Measurements from ENCODE around the gene WNT1. TPM values are rescaled to one million over a fixed set of nuclear protein-coding genes. Genes with fewer than 3 reads are reported as not detected.

Gene WNT1
- total RNA-seq, 1 experiment from 2014 or later = not detected

- H2BK120ac ChIP-seq (ENCODE audit: low read depth, low read length, poor library complexity, severe bottlenecking) = no peak overlapping the region
- H2AFZ ChIP-seq (ENCODE audit: low read length) = no peak overlapping the region
- no peak overlapping the region for H3K14ac ChIP-seq (ENCODE audit: insufficient read depth, low read length)
- H2AK5ac ChIP-seq (ENCODE audit: insufficient read length, low read length) = no peak overlapping the region
- no peaks in the 10 kb centered on the region for H4K20me1 ChIP-seq (ENCODE audit: control insufficient read depth, insufficient read depth, insufficient read length)
- TF ChIP-seq CTCF (conservative IDR thresholded peaks at IDR 0.05) = peak; percentile 83
- Mint-ChIP-seq H3K27me3 (ENCODE audit: low read depth) (peaks cover 86% of the 10 kb centered on the region), H3K9me3 (0 out of 5 replicates have a peak, but pooled peaks cover 0 to 4% of the 10 kb centered on the region in 2 experiments), H3K27ac (no peak overlapping the region), H3K36me3 (ENCODE audit: insufficient read depth in 1 of 3, low read depth in 3 of 3) (peaks cover 2 to 3% (median 2%) of the 10 kb centered on the region in 3 experiments; a peak in 4 of 7 replicates), H3K4me3 (peak overlapping the region; percentile 51 to 77), H3K4me1 (peaks cover 13 to 36% of the 10 kb centered on the region in 2 experiments)
- no peaks in the 10 kb centered on the region for H3K79me2 ChIP-seq (ENCODE audit: insufficient read depth, low read length)
- no peak overlapping the region for H4K8ac ChIP-seq (replicated peaks; ENCODE audit: insufficient read length, low read depth, low read length)
- no peak overlapping the region for H3K56ac ChIP-seq (ENCODE audit: insufficient read length, low read depth, low read length)
- H2BK12ac ChIP-seq (ENCODE audit: insufficient read length, low read depth, low read length) = no peak overlapping the region
- no peak overlapping the region for H4K5ac ChIP-seq (ENCODE audit: insufficient read length, low read depth, low read length)
- H3K27ac ChIP-seq (ENCODE audit: insufficient read length, low read depth, low read length) = no peak overlapping the region
- no peak overlapping the region for H4K91ac ChIP-seq (ENCODE audit: insufficient read length, low read depth, low read length)
- H3T11ph ChIP-seq (ENCODE audit: low read length) = no peak overlapping the region
- no CpG with 5 or more reads among the region's 71 CpGs for WGBS (ENCODE audit: extremely low coverage, insufficient read length, low lambda C conversion rate)
- no peaks in the 10 kb centered on the region for H3K4me1 ChIP-seq (ENCODE audit: insufficient read depth, low read length)
- no peak overlapping the region for H2BK15ac ChIP-seq (ENCODE audit: low read depth, low read length)
- no peak overlapping the region for H2BK20ac ChIP-seq (ENCODE audit: low read depth, low read length, poor library complexity, severe bottlenecking)
- H3K27me3 ChIP-seq (ENCODE audit: insufficient read depth, low read length) = peaks cover 46% of the 10 kb centered on the region; the same call in 1 of the 2 replicates
- H3K4ac ChIP-seq (ENCODE audit: low read depth, low read length) = no peak overlapping the region
- H3K9ac ChIP-seq (ENCODE audit: extremely low read depth, insufficient read length, low read length) = no peak overlapping the region
- no peak overlapping the region for H3K23ac ChIP-seq (ENCODE audit: insufficient read length, low read depth, low read length)
- DNase-seq = peak; percentile 89
- H3K4me2 ChIP-seq (ENCODE audit: insufficient read depth, insufficient read length, low read length) = peak overlapping the region; percentile 53
- H3K9me3 ChIP-seq (ENCODE audit: control insufficient read depth, low read depth, low read length) = no peaks in the 10 kb centered on the region
- no peak overlapping the region for H2BK5ac ChIP-seq (ENCODE audit: insufficient read length, low read length)
- no peak overlapping the region for H3K18ac ChIP-seq (ENCODE audit: insufficient read length, low read depth, low read length)
- H3K23me2 ChIP-seq (ENCODE audit: insufficient read length, low read depth, low read length, poor library complexity, severe bottlenecking) = peaks cover 27% of the 10 kb centered on the region
- H3K79me1 ChIP-seq (ENCODE audit: insufficient read depth, low read depth, low read length, poor library complexity, severe bottlenecking) = no peaks in the 10 kb centered on the region
These were observed 18.9 kb downstream of the WNT1 start for GRCh38 chr12:48996794-48997718.

All from H9 (cell line).